Hematopoietic multipotent progenitor cell treated with erythropoietin and hydrocortisone succinate and interleukin-3 and kit ligand, for 15 days (in vitro differentiated cells): ENCODE data around the gene NTMT1.

ENCODE experiments used
- DNase-seq: peaks from one replicate; pipeline ENCODE4 v3.0.0-alpha.2; 2015; ENCODE audit warnings: low spot score

Gene NTMT1

GRCh38 chr9:129597355-129598088, 28.4 kb upstream of the NTMT1 start:
- DNase-seq: no peak

GRCh38 chr9:129598089-129598596, 27.8 kb upstream of the NTMT1 start:
- no peak for DNase-seq

- DNase-seq: no peak
These were observed 24.8 kb upstream of the NTMT1 start for GRCh38 chr9:129601082-129601674.

GRCh38 chr9:129602598-129603415, 23.2 kb upstream of the NTMT1 start:
- DNase-seq: no peak

- DNase-seq: no peak
These were observed 21.8 kb upstream of the NTMT1 start for GRCh38 chr9:129604056-129604765.

GRCh38 chr9:129604766-129605163, 21.2 kb upstream of the NTMT1 start:
- DNase-seq: no peak

GRCh38 chr9:129606161-129607026, 19.6 kb upstream of the NTMT1 start:
- DNase-seq: no peak

- DNase-seq: no peak
These were observed 19.0 kb upstream of the NTMT1 start for GRCh38 chr9:129607027-129607387.

- no peak for DNase-seq
These were observed 17.1 kb upstream of the NTMT1 start for GRCh38 chr9:129608561-129609481.

GRCh38 chr9:129609486-129610212, 16.3 kb upstream of the NTMT1 start:
- DNase-seq: no peak

GRCh38 chr9:129610213-129610472, 15.8 kb upstream of the NTMT1 start:
- no peak for DNase-seq

GRCh38 chr9:129610473-129611306, 15.3 kb upstream of the NTMT1 start:
- DNase-seq: peak; percentile 30

GRCh38 chr9:129611307-129611800, 14.6 kb upstream of the NTMT1 start:
- DNase-seq: no peak

GRCh38 chr9:129612123-129612522, 13.8 kb upstream of the NTMT1 start:
- no peak for DNase-seq

- DNase-seq: no peak
These were observed 13.0 kb upstream of the NTMT1 start for GRCh38 chr9:129612815-129613519.

GRCh38 chr9:129613520-129614175, 12.3 kb upstream of the NTMT1 start:
- DNase-seq: no peak

GRCh38 chr9:129614932-129615331, 11.0 kb upstream of the NTMT1 start:
- no peak for DNase-seq
